ENCODE data around the gene LRRN2.

DNA sequence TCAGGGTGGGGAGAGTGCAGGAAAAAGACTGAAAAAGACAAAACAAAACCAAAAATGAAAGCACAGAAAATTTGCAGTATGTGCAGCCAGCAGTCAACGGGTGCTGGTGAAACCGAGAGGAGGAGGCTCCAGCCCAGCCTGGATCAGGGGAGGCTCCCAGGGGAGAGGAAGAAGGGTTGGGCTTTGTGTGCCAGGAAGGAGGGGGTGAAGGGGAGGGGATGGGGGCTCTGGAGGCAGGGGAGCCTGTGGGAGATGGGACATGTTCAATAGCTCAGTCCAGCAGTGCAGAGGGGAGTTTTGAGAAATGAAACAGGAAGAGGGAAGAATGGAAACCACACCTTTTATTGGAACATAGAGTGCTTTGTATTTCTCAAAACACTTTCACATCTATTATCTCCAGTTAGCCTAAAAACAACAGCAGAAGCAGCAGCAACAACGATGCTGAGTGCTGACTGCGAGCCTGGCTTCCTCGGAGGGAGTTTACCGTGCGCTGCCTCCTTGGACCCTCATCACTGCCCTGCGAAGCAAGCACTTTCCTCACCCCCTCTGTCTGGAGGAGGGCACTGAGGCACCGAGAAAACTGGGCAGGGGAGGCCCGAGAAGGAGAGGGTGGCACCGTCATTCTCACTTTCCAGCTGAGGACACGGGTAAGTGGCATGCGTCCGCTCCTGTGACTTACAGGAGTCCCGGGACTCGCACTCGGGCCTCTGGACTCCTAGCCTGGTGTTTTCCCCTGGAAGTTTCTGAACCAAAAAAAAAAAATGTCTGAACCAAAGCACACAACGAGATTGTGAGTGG, 106.5 kb downstream of the LRRN2 start:
- TF ChIP-seq, protein P1, sequence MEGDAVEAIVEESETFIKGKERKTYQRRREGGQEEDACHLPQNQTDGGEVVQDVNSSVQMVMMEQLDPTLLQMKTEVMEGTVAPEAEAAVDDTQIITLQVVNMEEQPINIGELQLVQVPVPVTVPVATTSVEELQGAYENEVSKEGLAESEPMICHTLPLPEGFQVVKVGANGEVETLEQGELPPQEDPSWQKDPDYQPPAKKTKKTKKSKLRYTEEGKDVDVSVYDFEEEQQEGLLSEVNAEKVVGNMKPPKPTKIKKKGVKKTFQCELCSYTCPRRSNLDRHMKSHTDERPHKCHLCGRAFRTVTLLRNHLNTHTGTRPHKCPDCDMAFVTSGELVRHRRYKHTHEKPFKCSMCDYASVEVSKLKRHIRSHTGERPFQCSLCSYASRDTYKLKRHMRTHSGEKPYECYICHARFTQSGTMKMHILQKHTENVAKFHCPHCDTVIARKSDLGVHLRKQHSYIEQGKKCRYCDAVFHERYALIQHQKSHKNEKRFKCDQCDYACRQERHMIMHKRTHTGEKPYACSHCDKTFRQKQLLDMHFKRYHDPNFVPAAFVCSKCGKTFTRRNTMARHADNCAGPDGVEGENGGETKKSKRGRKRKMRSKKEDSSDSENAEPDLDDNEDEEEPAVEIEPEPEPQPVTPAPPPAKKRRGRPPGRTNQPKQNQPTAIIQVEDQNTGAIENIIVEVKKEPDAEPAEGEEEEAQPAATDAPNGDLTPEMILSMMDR (IDR thresholded peaks at IDR 0.05) = no peak
- TF ChIP-seq, protein P2, sequence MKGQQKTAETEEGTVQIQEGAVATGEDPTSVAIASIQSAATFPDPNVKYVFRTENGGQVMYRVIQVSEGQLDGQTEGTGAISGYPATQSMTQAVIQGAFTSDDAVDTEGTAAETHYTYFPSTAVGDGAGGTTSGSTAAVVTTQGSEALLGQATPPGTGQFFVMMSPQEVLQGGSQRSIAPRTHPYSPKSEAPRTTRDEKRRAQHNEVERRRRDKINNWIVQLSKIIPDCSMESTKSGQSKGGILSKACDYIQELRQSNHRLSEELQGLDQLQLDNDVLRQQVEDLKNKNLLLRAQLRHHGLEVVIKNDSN (IDR thresholded peaks at IDR 0.05; ENCODE audit: borderline replicate concordance, low read depth) = no peak
- TF ChIP-seq POLR2AphosphoS5 (IDR thresholded peaks at IDR 0.05; ENCODE audit: low read depth, low read length) = no peak
- no peak for TF ChIP-seq RCOR1 (IDR thresholded peaks at IDR 0.05; ENCODE audit: low read length)
